HG03135 (cell line): ENCODE results near the gene FCHSD2.

Source experiments
- ATAC-seq: cut with Tn5 transposase; IDR thresholded peaks from one replicate; pipeline ENCODE4 v1.9.1; 2021; ENCODE audit warnings: mild to moderate bottlenecking, moderate library complexity; ENCODE audit not compliant: unreplicated experiment

Gene FCHSD2

DNA sequence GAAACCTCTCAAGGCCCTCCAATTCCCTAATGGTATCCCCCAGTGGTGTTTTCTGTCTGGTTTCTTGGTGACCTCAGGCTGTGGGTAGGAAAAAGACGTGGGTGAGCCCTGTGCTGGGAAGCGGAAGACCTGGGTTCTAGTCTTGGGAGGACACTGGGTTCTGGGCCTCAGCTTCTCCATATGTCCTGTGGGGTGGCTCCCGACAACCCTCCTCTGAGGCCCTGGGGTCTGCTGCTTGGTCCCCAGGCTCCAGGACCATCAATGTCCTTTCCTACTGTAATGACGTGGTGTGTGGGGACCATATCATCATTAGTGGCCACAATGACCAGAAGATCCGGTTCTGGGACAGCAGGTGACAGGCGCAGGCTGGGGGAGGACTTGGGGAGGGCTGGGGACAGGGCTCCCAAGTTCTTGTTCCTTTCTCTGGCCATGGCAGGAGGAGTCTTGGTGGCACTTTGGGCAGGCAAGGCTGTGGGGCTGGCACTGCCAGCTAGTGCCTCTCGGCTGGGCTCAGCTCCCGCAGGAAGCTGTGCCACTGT is 315.1 kb downstream of the FCHSD2 start:
- no peak for ATAC-seq

DNA sequence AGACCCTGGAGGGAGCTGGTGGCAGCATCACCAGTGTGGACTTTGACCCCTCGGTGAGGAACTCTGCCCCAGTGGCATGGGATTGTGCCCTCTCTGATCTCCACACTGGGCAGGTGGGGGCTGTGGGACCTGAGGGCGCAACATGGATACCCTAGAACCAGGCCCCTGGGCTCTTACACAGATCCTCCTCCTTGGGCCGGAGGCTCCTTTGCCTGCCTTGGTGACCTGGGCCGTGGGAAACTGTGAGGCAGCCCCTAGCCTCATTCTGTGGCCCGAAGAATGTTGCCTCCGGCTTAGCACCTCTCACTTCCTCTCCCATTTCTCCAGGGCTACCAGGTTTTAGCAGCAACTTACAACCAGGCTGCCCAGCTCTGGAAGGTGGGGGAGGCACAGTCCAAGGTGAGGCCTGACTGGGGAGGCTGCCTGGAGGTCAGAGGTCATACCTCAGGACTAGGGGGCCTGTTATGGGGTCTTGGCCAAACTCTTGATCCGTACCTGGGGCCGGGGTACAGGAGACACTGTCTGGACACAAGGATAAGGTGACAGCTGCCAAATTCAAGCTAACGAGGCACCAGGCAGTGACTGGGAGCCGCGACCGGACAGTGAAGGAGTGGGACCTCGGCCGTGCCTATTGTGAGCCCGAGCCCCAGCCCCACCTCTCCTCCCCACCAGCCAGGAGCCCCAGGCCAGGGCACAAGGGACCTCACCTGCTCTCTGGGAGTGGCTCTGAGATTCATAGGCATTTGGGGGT is 315.8 kb downstream of the FCHSD2 start:
- no peak for ATAC-seq

DNA sequence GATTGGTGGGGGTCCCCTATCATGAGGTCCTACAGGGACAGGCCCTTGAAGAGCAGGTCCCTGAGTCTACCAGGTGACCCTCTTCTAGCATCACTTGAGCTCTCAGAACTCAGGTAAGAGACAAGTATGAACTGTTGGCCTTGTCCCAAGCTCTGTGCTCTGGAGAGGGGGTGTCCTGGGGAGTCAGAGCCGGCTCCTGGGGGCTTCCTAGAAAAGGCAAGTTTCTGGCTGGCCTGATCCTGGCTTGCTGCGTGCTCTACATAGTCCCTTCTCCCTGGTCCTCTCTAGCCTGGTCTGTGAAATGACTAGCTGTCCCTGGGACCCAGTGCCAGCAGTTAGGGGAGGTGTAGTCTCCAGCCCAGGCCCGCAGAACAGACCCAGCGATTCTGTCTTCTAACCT is 316.5 kb downstream of the FCHSD2 start:
- no peak for ATAC-seq

DNA sequence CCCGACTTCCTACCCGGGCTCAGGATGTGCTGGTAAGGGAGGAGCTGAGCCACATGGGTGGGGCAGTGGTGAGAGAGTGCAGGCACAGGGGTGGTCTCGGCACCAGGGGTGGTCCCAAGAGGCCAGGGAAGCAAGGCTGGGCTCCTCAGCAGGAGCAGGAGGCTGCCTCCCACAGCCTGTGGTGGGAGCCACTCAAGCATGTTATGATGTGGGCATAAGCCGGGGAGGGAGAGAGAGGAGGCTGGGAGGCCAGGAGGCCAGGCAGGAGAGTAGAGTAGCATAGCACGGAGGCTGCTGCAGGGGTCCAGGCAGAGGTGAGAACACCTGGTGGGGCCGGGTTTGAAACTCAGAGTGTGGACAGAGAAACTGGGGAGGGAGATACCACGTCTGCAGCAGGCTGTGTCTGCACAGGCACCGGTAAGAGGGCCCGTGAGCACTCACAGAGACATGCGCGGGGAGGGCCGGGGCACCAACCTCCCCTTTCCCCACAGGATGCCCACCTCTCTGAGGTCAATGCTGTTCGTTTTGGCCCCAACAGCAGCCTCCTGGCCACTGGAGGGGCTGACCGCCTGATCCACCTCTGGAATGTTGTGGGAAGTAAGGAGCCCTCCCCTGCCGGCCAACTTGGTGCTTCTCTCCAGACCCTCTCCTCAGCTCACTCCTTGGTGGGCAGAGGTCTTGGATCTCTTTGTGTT is 317.2 kb downstream of the FCHSD2 start:
- ATAC-seq = no peak

DNA sequence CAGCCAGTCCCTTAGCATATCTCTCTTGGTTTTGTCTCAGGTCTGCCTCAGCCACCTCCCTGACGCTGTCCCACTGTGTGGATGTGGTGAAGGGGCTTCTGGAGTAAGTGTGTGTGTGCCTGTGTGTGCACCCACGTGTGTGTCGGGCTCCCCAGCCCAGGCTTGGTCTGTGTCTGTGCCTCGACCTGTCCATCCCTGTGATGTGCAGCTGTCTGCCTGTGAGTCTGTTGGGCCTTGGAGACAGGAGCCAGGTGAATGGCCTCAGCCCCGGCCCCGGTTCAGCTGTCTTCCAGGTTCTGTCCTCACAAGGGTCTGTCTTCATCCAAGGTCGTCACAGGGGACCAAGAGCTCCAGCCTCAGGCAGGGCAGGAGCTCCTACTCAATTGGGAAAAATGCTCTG is 318.1 kb downstream of the FCHSD2 start:
- ATAC-seq = no peak

DNA sequence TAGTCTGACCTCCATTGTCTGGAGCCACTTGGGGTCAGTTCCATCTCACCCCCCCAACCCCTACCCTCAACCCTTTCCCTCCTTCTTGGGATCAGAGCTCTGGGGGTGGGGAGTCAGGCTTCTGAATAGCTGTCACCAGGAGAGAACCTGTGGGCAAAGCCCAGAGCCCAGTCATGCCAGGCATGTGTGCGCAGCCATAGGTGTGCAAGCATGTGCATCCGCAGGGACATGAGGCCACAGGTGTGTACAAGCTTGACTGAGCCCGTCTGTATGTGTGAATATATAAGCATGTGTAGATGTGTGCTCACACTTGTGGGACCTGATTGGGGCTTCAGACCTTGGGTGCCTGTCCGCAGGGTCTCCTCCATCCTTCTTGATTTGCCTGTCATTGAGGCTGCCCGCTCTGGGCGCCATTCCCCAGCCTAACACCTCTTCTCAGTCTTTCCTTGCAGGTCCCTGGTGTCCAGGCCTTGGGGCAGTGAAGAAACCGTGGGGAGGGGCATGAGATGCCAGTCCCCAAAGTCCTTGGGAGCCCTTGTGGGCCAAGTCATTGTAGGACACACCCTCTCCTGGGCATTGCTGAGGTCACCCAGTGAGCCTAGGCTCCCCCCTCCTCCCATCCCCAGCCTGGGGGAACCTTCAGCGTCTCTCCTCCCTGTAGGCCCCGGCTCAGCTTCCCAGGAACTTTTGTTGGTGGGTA is 318.9 kb downstream of the FCHSD2 start:
- no peak for ATAC-seq

DNA sequence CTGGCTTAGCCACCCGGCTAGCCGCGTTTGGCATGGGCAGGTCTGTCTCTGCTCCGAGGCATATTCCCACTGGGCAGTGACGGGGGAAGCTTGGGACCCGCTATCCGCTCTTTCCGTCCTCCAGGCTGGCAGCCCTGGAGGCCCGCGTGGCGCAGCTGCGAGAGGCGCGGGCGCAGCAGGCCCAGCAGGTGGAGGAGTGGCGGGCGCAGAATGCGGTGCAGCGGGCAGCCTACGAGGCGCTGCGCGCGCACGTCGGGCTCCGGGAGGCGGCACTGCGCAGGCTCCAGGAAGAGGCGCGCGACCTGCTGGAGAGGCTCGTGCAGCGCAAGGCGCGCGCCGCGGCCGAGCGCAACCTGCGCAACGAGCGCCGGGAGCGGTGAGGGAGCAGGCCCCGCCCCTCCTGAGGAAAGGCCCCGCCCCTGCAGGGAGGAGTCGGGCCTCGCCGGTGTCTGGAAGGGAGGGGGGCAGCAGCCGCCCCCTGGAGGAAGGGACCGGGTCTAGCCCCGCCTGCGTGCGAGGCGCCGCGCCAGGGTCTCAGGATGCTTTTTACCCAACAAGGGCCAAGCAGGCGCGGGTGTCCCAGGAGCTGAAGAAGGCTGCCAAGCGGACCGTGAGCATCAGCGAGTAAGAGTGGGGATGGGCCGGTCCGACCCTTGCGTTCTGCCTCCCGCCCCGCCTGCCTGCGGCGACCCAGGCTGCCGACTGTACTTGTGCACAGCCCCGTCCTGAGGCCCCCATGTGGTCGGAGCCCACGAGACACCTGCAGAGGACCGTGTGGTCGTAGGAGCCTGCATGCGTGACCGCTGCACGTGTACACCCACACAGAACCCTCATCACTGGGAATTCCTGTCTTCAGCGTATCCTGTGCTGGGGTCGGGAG is 320.0 kb downstream of the FCHSD2 start:
- ATAC-seq = no peak

DNA sequence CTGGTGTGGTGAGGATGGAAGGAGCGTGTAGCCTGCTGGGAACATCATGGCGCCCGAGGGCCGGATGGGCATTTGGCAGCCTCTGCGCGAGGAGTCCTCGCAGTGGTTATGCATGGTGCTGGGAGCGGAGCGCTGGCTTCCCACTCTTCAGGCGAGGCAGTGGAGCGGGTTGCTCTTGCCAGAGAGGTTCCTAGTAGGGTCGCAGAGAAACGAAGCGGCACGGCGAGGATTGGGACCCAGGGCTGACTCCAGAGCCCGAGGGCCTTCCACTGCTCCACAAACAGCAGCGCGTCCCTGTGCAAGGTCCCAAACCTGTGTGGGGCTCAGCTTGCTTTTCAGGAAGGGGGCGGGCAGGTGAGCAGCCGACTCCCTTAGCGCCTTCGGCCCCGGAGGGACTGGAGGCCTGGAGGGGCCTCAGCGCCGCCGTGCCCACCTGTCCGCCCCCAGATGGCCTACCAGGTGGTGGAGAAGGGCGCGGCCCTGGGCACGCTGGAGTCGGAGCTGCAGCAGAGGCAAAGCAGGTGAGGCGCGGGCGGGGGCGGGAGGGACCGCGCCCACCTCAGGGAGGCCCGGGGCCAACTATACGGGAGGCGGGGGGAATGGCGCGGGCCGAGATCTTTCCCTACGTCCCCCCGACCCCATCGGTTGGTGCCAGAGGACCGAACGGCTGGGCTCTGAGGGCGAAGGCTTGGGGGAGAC is 320.7 kb downstream of the FCHSD2 start:
- no peak for ATAC-seq

DNA sequence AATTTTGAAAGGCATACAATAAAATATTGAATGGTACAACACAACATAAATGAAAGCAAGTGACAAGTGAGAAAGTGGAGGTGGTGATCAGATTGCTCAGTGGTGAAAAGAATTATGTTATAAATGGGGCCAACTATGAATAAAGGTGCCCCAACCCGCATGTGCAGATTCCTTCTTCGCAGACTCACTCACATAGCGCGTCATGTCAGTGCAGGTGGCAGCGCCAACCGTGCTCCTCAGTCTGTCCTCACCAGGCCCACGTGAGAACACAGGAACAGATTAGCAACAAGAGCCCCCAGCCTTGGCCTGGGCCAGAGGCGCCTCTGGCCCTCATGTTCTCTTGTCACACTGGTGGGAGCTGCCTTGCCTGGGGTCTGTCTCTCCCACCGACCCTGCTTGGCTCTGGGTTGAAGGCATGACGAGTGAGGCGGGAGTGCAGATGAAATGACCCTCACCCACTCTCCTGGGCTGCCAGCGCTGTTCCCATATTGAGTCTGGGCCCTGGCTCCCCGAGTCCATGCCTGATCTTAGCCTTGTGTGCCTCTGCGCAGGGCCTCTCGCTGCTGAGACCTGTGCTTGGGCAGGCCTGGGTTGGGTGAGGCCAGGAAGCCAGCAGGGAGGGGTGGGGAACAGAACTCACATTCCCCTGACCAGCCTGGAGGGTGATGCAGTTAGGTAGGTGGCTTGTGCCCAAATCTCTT is 321.5 kb downstream of the FCHSD2 start:
- no peak for ATAC-seq

DNA sequence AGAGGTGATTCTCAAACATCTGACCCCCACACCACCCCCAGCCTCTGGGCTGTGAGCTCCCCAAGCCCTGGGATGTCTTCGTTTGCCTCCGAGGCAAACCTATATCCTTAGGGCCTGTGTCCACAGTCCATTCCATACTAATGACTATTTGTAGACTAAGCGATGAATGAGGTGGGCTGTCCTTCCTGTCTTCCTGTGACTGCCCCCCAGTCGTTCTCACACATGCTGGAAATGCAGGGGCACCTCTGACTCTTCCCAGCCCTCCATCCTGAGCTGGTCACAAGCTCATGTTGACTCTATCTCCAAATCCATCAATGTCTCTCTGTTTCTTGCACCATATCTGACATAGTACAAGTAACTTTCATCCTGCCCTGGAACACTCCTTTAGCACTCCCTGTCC is 323.1 kb downstream of the FCHSD2 start:
- no peak for ATAC-seq

DNA sequence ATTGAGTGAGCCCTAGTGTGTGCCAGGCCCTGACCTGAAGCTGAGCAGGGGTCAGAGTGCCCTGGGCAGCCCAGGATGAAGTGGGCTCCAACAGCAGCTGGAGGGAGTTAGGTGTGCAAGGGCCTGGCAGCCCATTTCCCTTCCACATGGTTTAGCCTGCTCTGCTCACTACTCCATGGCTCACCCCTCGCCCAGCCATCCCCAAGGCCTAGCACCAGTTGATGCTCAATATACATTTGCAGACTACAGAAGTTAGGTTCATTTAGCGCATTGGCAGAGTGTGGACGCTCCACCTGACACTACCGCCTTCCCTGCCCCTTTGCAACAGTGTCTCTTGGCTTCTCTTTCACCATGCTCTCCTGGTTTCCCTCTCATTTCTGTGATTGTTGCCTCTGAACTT is 324.2 kb downstream of the FCHSD2 start:
- ATAC-seq = no peak

DNA sequence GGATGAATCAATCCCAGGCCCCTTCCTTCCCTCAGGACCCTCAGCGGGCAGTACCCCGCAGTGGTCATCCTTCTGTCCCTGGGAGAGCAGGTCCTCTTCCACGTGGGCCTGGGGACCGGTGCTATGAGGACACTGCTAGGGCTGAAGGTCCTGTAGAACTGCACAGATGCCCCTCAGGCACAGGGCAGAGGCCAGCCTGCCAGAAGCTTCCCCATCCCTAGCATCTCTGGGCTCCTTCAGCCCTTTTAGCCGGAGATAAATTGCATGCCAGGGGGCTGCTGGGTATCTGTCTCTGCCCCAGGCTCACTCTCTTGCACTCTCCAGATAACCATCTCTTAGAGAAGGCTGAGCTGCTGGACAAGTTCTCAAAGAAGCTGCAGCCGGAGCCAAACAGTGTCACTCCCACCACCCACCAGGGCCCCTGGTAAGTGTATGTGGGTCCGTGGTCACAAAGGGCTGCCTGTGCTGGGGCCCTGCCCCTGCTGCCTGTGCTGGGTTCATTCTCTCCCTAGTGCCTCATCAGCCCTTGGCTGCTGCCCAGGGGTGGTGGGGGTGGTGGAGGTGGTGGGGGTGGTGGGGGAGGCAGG is 325.6 kb downstream of the FCHSD2 start:
- ATAC-seq = no peak

DNA sequence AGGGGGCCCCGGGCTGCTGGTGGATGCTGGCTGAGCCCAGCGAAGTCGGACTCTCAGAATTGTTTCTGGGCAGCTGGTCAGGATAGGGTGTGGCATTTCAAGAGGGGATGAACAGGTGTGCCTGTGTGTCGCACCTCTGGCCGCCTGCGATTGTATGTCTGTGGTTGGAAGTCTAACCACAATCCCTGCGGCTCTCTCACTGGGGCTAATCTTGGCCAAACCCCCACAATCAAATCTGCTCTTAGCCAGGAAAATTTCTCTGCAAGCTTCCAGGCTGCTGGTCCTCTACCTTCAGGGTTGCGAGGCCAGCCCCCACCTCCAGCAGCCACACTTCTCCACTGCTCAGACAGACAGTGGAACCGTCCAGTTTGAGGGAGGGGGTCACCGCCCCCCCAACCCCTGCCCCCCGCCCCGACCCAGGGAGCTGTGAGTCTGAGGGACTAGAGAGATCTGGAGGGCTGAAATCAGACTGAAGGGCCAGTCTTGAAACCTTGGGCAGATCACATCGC is 327.0 kb downstream of the FCHSD2 start:
- no peak for ATAC-seq

DNA sequence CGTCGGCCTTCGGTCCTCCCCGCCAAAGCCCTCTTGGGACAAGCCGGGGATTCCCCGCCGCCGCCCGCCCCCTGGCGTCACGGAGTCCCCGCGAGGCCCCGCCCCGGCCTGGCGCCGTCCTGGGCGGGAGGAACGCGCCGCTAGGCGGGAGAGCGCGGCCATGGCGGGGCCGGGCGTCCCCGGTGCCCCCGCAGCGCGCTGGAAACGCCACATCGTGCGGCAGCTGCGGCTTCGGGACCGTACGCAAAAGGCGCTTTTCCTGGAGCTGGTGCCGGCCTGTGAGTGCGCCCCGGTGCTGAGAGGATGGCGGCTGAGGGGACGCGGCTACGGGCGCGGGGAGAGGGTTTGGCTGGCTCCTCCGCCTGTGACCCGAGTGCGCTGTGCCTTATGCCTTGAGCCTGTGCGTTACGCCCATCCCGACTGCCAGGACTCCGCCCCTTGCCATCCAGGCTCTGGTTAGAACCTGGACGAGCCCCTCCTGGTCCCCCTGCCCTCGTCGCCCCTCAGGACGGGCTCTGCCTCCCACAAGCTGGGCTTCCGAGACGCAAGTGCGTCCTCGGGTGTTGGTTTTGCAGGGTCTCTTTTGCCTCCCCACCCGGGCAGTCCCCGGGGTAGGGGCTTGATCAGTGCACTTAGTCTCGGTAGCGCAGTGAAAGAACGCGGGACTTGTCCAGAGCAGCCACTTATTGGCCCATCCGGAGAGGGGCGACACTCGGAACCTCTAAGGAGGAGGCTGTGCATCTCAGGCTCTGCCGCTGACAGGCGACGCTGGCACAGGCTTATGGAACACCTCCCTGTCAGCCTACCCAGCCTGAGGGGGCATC is 327.6 kb downstream of the FCHSD2 start, which contains the start of gene ATG16L2:
Gene ATG16L2, plus strand, starts transcription at position 126 of the 824 bp plus-strand sequence. Its CDS starts 35 bp downstream, at position 161.
- peak; percentile 60 for ATAC-seq

DNA sequence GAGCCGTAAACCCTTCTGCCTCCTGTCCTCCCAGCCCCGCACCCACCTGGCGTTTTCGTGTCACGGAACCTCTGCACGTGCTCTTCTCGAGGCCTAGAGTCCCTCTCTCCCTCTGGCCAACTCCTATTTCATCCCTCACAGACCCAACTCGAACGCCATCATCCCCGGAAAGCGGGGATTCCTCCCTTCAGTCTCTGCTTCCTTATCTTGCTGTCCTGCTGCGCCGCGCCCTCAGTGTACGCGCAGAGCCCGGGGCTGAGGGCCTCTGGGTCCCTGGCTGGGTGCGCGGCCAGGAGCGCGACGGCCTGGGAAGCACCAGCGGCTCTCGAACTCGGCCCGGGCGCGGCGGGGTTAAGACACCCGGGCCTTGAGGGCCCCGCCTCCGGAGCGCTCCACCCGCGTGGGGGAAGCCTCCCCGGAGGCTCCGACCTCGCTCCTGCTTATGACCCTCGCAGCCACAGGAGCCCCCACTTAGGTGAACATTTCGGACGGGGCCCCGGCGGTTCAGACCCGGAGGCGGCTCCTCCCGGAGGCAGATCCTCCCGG is 328.3 kb downstream of the FCHSD2 start:
- ATAC-seq = peak; percentile 43

DNA sequence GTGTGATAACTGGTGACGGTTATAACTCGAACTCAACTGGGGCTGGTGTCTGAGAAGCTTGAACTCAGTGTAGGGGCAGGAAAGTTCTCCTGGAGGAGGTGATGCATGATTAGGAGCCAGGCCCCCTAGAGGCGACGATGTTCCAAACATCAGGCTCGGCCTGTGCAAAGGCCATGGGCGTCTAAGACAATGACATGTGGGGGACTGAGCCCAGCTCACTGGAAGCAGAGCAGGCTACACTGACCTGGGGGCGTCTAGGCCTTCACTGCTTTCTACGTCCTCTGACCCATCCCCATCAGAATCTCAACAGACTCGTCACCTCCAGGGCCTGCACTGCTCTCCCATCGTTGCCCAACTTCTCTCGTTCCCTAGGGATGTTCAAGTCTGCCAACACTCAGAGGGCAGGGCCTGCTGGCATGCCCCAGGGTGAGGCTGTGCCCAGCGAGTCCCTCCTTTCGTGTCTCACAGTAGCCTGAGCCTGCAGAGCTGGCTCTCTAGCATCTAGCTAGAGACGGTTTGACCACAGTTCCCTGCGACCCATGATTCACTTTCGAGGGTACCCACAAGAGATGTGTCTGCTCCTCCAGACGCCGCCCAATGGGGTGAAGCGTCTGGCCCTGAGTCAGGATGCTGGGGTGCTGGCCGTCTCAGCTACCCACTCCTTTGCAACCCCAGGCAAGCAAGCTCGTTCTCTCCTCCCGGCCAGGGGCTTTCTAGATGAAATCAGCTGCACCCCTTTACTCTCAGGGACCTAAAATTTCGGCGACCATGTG is 329.0 kb downstream of the FCHSD2 start:
- ATAC-seq = peak; percentile 24

DNA sequence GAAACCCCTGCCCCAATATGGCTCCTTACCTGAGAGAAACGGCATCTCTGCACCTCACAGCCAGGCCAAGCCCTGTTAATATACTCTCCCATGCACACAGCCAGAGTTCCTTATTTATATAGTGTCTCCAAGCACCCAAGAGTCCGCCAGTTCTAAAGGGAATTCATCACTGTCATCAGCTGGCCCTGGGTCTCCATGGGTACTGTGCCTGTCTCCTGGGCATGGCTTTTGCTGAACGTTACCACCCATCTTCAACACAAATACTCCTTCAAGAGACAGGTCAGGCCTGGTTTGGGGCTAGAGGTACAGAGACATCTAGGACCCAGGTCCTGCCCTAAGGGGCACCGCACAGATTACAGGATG is 329.5 kb downstream of the FCHSD2 start:
- no peak for ATAC-seq
